Hepatocyte (in vitro differentiated cells): Measurements from ENCODE around the gene GPR39.

Source experiments
- EZH2 ChIP-seq: fragments of 200-600 bp; sonication (generic); IDR thresholded peaks from 2 replicates; pipeline ENCODE4 v1.6.1; 2016; ENCODE audit warnings: antibody characterized with exemption, mild to moderate bottlenecking, borderline replicate concordance
- EZH2phosphoT487 ChIP-seq: fragments of 200-600 bp; sonication (generic); IDR thresholded peaks from one replicate; pipeline ENCODE4 v1.6.1; 2018; ENCODE audit warnings: antibody characterized with exemption, mild to moderate bottlenecking, low read depth, moderate library complexity; ENCODE audit not compliant: unreplicated experiment, severe bottlenecking
- TF ChIP-seq, protein P1 (sequence below): fragments of 200-600 bp; sonication (generic); IDR thresholded peaks from 2 replicates; pipeline ENCODE4 v1.5.1; 2016; ENCODE audit warnings: antibody characterized with exemption, mild to moderate bottlenecking; ENCODE audit not compliant: poor library complexity

- TF ChIP-seq, protein P1, sequence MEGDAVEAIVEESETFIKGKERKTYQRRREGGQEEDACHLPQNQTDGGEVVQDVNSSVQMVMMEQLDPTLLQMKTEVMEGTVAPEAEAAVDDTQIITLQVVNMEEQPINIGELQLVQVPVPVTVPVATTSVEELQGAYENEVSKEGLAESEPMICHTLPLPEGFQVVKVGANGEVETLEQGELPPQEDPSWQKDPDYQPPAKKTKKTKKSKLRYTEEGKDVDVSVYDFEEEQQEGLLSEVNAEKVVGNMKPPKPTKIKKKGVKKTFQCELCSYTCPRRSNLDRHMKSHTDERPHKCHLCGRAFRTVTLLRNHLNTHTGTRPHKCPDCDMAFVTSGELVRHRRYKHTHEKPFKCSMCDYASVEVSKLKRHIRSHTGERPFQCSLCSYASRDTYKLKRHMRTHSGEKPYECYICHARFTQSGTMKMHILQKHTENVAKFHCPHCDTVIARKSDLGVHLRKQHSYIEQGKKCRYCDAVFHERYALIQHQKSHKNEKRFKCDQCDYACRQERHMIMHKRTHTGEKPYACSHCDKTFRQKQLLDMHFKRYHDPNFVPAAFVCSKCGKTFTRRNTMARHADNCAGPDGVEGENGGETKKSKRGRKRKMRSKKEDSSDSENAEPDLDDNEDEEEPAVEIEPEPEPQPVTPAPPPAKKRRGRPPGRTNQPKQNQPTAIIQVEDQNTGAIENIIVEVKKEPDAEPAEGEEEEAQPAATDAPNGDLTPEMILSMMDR: no peak
- TF ChIP-seq EZH2 (no peak), EZH2phosphoT487 (no peak)
Measured at GRCh38 chr2:132477962-132478361, 61.4 kb downstream of the GPR39 start.
